ENCODE data around the gene OR52B2.
"Not testable (repeated sequence)": the region's sequence is repeated elsewhere in the genome, so short reads cannot be mapped to it uniquely, and the experiment has no call there.

The OR52B2 gene

DNA sequence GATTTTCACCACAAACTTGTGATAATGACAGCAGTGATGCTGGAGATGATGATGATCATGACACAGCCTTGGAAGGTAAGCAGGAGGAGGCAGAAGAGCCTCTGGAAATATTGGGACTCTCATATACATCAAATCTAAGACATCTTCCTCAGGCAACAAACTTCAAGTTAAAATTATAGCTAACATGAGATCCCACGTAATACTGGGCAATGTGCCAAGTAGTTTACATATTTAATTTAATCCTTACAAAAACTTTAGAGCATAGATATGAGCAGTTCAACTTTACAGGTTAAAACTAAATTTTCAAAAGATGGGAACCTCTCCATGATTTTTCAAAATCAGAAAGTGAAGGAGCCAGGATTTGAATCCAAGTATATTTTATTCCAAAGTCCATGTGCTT is 19.0 kb downstream of the OR52B2 start:
- DNase-seq: no peak

DNA sequence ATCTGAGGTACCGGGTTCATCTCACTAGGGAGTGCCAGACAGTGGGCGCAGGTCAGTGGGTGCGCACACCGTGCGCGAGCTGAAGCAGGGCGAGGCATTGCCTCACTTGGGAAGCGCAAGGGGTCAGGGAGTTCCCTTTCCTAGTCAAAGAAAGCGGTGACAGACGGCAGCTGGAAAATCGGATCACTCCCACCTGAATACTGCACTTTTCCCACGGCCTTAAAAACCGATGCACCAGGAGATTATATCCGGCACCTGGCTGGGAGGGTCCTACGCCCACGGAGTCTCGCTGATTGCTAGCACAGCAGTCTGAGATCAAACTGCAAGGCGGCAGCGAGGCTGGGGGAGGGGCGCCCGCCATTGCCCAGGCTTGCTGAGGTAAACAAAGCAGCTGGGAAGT is 26.4 kb downstream of the OR52B2 start:
- DNase-seq: not testable (repeated sequence)

DNA sequence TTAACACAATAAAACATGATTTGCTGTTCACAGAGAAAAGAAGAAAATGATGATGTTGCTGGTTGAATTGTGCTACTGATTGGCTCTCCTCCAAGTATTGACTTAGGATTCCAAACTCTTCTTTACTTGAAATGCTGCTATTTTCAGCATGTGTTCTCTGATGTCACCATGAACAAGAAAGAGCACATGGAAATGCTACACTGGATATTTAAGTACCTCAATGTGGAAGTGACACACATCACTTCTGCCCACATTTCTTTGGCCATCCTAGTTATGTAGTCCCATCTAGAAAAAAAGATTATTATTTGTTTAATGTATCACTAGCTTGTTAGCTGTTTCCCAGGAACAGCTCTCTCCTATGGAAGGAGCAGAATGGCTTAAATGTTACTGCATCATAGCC is 27.2 kb downstream of the OR52B2 start:
- no peak for DNase-seq

DNA sequence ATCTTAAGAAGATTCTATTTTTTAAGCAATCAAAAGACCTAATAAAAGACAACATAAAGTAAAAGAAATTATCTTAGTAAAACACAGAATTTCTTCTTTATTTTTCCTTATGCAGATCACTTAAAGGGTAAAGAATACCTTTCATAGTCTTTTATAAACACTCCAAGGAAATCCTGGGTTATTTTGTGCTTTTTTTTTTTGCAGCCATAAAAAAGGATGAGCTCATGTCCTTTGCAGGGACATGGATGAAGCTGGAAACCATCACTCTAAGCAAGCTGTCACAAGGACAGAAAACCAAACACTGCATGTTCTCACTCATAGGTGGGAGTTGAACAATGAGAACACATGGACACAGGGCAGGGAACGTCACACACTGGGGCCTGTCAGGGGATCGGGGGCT is 34.2 kb downstream of the OR52B2 start:
- not testable (repeated sequence) for DNase-seq

DNA sequence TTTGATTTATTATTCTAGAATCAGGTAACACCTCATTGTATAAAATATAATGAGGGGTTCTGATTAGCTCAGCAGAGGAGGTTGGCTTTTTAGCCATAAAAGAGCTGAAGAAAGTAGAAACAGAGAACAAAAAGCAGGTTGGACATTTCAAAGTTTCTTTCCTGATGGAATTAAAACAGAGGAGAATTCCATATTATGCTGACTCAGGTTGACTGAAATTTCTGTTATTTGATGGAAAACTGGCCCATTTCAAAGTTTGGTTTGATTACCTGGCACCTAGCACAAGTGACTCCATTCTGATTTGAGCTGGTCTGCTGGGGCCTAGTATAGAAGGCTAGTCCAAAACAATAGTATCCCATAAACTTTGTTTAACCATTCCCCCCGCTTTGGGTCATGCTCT is 37.7 kb downstream of the OR52B2 start:
- no peak for DNase-seq

DNA sequence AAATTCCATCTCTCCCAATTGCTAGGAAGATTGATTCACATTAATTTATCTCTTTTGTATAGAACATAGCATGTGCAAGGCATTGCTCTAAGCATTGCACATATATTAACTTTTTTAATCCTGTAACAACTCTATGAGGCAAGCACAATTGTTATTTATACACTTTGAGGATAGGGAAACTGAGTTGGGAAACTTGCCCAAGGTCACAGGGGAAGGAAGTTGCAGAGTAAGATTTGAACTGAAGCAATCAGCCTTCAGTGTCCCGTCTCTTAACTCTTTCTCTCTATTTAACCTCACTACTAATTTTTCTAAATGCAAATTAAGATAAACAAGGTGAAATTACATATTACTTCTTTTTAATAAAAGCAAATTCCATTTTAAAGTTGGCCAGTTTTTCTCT is 40.5 kb downstream of the OR52B2 start:
- no peak for DNase-seq

DNA sequence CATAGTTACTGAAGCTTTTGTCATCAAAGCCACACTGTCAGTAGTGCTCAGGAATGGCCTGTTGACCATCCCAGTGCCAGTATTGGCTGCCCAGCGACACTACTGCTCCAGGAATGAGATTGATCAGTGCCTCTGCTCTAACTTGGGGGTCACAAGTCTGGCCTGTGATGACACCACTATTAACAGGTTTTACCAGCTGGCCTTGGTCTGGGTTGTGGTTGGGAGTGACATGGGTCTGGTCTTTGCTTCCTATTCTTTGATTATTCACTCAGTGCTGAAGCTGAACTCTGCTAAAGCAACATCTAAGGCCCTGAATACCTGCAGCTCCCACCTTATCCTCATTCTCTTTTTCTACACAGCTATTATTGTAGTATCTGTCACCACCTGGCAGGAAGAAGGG is 41.1 kb downstream of the OR52B2 start:
- no peak for DNase-seq

DNA sequence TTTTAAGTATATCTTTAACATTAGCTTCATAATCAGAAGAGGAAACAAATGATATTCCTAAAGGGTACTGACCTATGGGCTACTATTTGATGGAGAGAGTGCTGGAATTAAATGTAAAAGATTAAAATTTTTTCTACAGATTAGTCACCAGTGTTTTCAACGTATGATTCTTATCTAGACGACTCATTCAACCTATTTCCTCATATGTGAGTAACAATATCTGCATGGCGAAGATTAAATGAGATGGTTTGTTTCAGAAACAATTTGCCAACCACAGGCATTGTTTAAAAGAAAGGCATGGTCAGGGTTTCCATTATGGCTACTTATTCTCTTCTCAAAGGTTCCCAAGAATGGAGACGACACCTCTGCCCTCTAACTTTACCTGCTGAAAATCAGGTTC is 42.2 kb downstream of the OR52B2 start:
- DNase-seq: no peak

DNA sequence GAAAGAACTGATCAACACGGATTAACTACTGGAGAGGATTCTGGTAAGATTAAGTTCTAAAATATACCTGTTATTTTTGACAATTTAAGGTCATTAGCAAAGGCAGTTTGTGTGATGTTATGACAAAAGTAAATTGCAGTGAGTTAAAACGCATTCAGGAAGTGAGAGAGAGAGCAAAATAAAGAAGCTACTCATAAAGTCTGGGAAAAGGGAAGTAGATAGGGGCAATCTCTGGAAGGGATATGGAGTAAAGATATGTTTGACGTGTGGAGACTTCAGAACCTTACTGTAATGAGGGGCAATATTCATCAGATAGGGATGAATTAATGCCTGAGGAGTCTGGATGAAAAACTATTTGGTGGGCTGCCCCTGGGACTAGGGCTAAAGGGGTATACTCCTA is 45.9 kb downstream of the OR52B2 start:
- DNase-seq: no peak
